Midbrain (tissue), 1 donor: ENCODE results near the gene CCDC149.

ENCODE experiments used
- DNase-seq: peaks from one replicate; lab custom pipeline; 2025; lab: John Stamatoyannopoulos, UW

CCDC149 gene

GRCh38 chr4:24777536-24778463 is 135.0 kb downstream of the CCDC149 start:
- no peak for DNase-seq

- DNase-seq, result no peak
These were observed 137.1 kb downstream of the CCDC149 start for GRCh38 chr4:24775750-24776149.

- DNase-seq, result no peak
These were observed 137.7 kb downstream of the CCDC149 start for GRCh38 chr4:24775032-24775605.

- no peak for DNase-seq
These were observed 138.4 kb downstream of the CCDC149 start for GRCh38 chr4:24774452-24774851.

- no peak for DNase-seq
These were observed 139.9 kb downstream of the CCDC149 start for GRCh38 chr4:24772952-24773351.

GRCh38 chr4:24772061-24772705 is 140.7 kb downstream of the CCDC149 start:
- DNase-seq, result no peak

GRCh38 chr4:24771241-24771640 is 141.6 kb downstream of the CCDC149 start:
- no peak for DNase-seq

- no peak for DNase-seq
These were observed 142.2 kb downstream of the CCDC149 start for GRCh38 chr4:24770667-24771066.

- no peak for DNase-seq
These were observed 142.7 kb downstream of the CCDC149 start for GRCh38 chr4:24770032-24770584.

- no peak for DNase-seq
These were observed 143.3 kb downstream of the CCDC149 start for GRCh38 chr4:24769571-24769970.

GRCh38 chr4:24768604-24769003 is 144.2 kb downstream of the CCDC149 start:
- DNase-seq, result no peak

- no peak for DNase-seq
These were observed 144.8 kb downstream of the CCDC149 start for GRCh38 chr4:24768006-24768405.

- no peak for DNase-seq
These were observed 147.4 kb downstream of the CCDC149 start for GRCh38 chr4:24765376-24765988.

- DNase-seq, result no peak
These were observed 148.5 kb downstream of the CCDC149 start for GRCh38 chr4:24764345-24764744.

GRCh38 chr4:24763631-24764297 is 149.1 kb downstream of the CCDC149 start:
- DNase-seq, result no peak
